HuH-7.5 (cell line): Measurements from ENCODE around the gene SPNS3.

Experiments
- DNase-seq: peaks from one replicate; pipeline ENCODE4 v3.0.0; 2011; ENCODE audit warnings: low spot score

SPNS3 gene

DNA sequence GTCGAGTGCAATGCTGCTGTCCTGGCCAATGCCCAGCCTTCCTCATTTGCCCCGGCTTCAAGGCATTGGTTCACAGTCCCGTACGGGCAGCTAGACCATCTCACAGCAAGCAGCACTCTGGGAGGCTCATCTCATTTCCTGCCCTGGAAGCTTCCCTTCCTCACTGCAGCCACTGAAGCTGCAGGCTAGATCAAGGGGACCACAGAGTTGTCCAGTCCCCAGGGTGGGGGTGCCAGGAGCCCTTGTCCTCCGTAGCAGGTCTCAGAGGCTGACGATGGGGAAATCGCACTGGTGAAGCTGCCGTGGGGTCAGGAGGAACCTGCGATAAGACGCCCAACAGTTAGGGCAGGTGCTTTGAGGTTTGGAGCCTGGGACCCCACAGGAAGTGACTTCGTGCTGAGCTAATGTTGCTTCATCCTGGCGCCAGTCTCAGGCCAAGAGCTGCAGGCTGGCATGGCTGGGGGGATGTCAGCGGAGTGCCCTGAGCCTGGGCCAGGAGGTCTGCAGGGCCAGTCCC is at the start of gene SPNS3:
SPNS3 (plus strand) TSS at position 426 of the 517 bp plus-strand sequence; CDS start at position 454, 28 bp downstream.
- no peak for DNase-seq

DNA sequence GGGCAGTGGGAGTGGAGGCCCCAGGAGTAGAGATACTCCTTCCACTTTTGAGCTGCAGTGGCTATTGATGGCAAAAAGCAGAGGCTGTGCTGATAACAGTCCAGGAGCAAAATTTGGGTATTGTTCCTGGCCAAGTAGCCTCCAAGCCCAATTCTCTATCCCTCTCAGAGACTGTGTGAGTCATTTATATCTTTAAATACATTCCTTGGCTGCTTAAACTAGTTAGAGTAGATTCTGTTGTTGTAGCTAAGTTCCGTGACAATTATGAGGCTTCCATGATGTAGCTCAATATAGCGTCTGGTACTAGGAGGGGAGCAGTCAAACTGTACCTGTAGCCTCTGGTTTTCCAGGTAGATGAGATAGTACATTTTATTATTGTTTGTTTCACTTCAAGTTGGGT is 47.3 kb upstream of the SPNS3 start:
- DNase-seq = no peak

- DNase-seq = no peak
These were observed 46.6 kb upstream of the SPNS3 start for GRCh38 chr17:4387137-4387536.

GRCh38 chr17:4389079-4389478 is 44.7 kb upstream of the SPNS3 start:
- no peak for DNase-seq

DNA sequence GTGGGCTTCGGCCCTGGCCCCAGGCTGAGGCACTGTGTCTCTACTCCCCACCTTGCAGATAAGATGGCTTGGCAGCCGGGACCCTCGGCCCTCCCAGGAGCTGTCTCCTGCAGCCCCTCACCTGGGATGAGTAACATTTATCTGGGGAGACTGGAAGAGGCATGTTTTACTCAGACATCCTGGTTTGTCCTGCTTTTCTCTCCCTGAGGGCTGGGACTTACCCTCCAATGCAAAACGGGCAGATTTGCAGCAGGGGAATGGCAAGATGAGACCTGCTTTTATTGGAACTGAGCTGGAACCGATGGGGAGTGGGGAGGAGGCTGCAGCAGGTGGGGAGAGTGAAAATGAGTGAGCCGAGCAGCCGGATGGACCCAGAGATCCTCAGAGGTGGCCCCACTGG is 39.9 kb upstream of the SPNS3 start:
- no peak for DNase-seq

DNA sequence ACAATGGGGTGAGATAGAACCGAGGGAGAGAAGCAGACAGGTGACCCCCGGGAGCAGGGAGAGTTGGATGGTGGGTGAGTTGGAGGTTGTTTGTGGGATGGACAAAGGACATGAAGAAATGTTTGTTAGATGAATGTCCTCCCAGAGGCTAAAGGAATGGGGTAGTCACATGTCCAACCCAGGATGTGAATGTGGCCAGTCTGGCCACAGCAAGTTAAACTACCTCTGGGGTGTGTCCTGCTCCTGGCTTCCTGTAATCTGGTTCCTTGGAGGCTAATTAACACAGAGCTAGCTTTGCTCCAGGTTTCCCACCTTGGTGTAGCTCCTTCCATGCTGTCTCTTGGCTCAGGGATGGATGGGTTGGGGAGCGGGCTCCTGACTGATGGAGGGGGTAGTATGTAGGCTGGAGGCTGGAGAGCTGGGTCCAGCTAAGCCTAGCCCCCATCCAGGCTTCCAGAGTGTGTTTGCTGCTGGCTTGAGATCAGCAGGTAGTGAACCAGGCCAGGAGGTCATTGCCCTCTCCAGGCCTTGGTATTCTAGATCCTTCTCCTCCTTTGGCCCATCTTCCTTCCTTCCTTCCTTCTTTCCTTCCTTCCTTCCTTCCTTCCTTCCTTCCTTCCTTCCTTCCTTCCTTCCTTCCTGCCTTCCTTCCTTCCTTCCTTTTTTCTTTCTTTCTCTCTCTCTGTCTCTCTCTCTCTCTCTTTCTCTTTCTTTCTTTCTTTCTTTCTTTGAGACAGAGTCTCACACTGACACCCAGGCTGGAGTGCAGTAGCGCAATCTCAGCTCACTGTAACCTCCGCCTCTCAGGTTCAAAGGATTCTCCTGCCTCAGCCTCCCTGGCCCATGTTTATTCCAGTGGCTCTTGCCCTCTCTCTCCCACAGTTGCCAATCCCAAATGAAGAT is 39.3 kb upstream of the SPNS3 start:
- DNase-seq = no peak

- no peak for DNase-seq
These were observed 38.6 kb upstream of the SPNS3 start for GRCh38 chr17:4395111-4395478.

DNA sequence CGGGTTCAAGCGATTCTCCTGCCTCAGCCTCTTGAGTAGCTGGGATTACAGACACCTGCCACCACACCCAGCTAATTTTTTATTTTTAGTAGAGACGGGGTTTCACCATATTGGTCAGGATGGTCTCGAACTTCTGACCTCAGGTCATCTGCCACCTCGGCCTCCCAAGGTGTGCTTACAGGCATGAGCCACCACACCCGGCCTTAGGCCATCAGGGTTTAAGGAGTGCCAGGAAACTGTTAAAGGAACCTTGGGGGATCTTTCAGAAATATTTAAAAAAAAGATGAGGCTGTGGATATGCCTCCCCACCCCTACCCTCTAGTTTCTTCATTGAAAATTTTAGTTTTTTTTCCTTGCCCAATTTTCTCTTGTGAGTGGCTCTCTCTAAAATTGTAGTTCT is 35.9 kb upstream of the SPNS3 start:
- DNase-seq = no peak

DNA sequence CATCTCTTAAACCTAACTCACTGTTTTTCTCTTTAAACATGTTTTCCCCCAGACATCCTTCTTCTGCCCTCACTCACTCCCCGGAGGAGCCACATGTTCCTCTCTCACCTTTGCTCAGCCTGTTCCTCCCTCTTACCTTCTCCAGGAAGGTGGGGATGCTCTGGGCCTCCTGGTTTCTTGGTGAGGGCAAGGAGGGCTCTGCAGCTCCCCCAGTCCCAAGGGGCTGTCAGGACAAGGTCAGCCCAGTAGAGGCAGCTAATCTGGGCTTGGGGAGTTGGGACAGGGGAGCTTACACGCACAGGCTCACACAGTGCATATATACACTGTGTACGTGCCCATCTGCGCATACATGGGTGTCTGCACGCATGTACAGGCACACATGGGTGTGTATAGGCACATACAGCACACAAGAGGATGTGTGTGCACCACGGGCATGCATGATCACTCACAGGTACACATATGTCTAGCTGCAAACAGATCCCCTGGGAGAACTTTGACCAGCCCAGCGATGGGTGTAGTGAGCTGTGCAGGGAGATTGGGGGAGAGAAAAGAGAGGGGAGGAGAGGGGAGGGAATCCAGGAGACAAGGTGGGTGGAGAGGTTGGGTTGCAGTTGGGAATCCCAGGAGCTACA is 28.6 kb upstream of the SPNS3 start:
- no peak for DNase-seq

DNA sequence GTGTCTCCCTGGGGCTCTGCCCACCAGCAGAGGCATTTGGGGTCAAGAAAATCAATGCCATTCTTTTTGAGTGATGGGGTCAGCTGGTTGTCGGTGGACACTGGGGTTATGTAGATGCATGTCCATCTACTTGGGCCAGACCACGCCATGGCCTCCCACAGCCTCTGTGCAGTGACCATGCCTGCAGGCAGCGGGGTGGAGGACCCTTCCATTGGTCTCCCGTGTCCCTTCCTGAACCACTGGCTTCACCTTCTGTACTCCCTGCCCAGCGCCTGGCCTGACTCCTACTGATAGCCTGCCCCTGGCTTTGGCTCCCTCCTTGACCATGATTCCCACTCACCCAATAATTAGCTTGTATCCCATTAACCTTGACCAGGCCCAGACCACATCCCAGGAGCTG is 28.0 kb upstream of the SPNS3 start:
- no peak for DNase-seq

GRCh38 chr17:4406386-4406785 is 27.4 kb upstream of the SPNS3 start:
- no peak for DNase-seq

GRCh38 chr17:4407216-4407615 is 26.5 kb upstream of the SPNS3 start:
- no peak for DNase-seq

DNA sequence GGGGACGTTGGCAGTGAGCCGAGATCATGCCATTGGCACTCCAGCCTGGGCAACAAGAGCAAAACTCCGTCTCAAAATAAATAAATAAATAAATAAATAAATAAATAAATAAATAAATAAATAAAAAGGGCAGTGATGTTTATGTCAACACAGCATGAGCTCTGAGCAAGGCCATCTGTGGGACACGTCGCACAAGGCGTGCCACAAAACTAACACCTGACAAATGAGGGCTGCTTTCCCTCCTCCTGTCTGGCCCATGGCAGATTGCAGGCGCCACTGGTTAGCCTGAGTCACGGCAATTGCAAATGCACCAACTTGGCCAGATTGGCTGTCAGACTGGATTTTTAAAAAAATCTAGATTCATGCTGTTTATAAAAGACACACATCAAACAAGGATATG is 25.9 kb upstream of the SPNS3 start:
- no peak for DNase-seq

- no peak for DNase-seq
These were observed 24.1 kb upstream of the SPNS3 start for GRCh38 chr17:4409659-4410058.

- no peak for DNase-seq
These were observed 22.5 kb upstream of the SPNS3 start for GRCh38 chr17:4411201-4411600.

DNA sequence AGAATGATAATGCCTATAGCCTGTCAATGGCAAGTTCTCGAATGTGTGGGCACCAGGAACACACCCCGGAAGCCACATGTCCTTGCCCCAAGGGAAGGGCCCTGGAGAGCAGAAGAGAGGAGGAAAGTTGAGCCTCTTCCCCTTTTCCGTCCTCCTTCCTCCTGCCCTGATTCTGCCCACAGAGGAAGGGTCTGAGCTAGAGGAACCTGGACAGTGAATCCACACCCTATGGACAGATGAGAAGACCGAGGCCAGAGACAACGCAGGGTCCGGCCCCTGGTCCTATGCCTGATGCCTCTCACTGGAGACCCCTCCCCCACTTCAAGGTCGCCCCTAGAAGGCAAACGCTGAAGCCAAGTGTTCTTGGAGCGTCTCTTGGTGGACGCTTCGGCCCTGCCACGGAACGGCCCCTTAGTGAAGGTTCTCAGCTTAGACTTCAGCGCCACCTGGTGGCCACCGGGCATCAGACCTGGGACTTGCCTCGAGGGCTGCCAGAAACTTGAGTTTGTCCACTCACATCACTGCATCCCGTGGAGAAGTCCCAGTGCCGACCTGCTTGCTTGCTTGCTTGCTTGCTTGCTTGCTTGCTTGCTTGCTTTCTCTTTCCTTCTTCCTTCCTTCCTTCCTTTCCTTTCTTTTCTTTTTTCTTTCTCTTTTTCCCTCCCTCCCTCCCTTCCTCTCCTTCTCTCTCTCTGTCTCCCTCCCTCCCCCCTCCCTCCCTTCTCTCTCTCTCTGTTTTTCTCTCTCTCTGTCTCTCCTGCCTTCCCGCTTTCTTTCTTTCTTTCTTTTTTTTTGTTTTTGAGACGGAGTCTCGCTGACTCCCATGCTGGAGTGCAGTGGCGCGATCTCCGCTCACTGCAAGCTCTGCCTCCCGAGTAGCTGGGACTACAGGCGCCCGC is 20.6 kb upstream of the SPNS3 start:
- DNase-seq = peak; percentile 58

DNA sequence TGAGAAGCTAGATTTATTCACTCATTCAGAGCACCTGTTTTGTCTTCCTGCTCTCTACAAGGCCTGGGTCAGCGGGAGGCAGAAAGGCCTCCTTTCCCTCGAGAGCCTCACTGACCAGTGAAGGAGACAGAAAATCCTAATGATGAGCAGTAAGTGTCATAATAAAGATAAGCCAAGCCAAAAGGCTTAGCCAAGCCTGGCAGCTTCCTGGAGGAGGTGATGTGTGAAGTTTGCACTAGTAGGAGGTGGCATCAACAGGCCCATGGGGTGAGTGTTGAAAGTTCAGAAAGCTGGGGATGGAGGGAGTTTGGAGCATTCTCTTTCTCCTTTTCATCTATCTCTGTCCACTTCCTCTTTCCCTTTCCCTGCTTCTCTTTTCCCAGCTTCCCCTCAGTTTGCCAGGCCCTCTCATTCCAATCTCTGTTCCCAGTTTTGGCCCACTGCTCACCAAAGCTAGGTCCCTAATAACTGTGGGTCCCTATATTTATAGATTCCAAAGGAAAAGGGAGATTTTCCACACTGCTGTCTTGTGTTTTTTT is 16.5 kb upstream of the SPNS3 start:
- DNase-seq = no peak

DNA sequence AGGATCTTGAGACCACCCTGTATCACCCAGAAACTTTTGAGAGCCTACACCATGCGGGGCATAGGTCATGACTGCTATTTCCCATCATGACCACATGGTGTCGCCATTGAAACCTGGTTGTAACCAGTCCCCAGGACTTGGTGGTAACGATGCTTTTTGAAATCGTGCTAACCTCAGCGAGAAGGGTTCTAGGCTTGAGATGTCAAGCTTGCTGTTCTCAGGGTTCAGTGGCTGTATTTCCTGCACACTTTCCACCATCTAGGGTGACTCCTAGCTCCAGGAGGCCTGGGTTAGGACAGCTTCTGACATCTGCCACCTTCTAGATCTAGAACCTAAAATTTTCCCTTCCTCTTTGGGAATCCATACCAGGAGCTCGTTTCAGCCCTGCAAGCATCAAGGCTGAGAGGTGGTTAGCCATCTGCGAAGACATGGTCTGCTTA is 13.0 kb upstream of the SPNS3 start:
- DNase-seq = peak; percentile 56

- DNase-seq = no peak
These were observed 10.9 kb upstream of the SPNS3 start for GRCh38 chr17:4422864-4423263.

DNA sequence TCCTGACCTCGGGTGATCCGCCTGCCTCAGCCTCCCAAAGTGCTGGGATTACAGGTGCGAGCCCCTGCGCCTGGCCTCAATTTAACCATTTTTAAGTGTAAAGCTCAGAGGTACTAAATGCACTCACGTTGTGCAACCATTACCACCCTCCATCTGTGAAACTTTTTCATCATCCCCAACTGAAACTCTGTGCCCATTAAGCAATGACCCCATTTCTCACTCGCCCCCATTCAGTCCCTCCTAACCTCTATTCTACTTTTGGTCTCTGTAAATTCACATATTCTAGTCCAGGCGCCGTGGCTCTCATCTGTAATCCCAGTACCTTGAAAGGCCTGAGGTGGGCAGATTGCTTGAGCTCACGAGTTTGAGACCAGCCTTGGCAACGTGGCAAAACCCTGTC is 8.3 kb upstream of the SPNS3 start:
- no peak for DNase-seq

DNA sequence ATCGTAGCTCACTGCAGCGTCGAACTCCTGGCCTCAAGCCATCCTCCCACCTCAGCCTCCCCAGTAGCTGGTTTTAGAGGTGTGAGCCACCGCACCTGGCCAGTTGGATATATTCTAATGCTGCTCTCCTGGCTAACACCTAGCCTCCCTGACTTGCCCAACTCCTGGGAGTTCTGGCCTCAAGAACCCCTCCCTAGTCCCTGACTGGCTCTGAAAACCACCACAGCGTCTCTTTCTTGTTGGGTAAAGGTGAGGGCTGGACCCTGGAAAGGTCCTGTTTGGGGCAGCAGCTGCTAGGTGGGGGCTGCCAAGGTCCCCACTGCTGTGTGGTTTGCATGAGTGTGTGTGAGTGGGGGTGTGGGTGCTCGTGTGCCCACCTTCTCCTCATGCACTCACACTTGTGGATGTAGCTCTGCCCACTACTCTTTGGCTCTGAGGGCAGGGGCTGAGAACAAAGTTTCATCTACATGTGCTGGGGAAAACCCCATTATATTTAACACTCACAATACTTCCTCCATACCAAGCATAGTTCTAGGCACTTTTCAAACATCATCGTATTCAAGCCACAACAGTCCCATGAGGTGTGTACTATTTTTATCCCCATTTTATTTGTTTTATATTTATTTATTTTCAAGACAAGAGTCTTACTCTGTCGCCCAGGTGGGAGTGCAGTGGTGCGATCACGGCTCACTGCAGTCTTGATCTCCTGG is 7.1 kb upstream of the SPNS3 start:
- no peak for DNase-seq
